ELF-1 (cell line): ENCODE measurements around the gene NECTIN1.
A peak's percentile ranks its signal among the peaks of the same experiment; 100 is the strongest.

Experiments
- DNase-seq: peaks from one replicate; pipeline ENCODE4 v3.0.0-alpha.2; 2016; ENCODE audit warnings: low read depth, low spot score

The NECTIN1 gene

GRCh38 chr11:119591836-119592310, 137.1 kb downstream of the NECTIN1 start:
- peak; percentile 56 for DNase-seq

DNA sequence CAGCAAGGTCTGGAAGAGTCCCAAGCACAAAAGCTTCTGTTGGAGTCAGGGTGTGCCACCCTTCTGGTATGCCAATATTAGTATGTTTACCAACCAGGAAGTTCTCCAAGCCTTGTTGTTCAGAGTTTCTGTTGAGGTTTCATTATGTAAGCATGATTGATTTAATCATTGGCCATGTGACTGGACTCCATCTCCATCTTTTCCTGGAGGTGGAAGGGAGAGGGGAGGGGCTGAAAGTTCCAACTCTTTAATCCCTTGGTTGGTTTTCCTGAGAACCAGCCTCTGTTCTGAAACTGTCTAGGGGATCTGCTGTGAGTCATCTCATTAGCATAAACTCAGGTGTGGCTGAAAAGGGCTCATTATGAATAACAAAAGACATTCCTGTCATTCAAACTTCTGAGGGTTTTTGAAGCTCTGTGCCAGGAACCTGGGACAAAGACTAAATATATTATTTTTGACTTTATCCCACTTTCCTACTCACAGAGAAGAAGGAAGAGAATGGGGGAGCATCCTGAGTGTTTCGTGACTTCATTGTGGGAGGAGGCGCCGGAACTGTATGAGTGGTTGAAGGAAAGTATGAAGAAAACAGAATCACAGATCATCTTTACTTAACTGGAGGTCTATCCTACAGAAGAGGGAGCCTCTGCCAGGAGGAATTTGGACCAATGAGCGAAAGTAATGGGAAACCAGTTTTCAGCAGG, 138.2 kb downstream of the NECTIN1 start:
- DNase-seq, result peak; percentile 80

DNA sequence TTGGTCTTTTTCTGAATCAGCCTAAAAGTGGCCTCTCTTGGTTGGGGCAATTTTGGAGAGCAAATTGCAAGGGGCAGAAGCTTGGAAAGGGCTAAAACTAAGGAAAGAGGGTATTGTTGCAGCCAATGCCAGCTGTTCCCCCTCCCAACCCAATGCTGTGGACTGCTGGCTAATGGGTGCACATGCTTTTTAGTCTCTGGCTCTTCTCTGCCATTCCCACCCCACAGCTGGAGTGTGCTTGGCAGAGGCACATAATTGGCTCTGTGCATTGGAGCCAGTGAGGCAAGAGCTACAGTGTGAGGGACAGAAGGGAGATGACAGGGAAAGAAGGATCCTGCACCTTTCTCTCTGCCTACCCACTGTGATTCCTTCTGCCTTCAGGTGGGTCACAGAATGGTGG, 140.0 kb downstream of the NECTIN1 start:
- DNase-seq, result no peak
